Astrocyte (in vitro differentiated cells and primary cell): ENCODE results near the gene COL18A1. TPM values are rescaled to one million over a fixed set of nuclear protein-coding genes. Genes with fewer than 3 reads are reported as not detected.

Experiments
- DNase-seq: peaks from one replicate; pipeline ENCODE4 v3.0.0-alpha.2; 2010; ENCODE audit warnings: low read depth
- FAIRE-seq: peaks from 2 replicates; lab custom pipeline; 2011; peaks lifted over from hg19 to GRCh38; lab: Jason Lieb, UNC
- H2AFZ ChIP-seq: 2 replicates; pipeline ENCODE4 v1.6.0; 2012; ENCODE audit warnings: low read depth, low read length, inconsistent platforms
- H3K27ac ChIP-seq: 2 replicates; pipeline ENCODE4 v1.5.1; 2011; ENCODE audit warnings: low read depth, low read length, inconsistent platforms
- H3K27me3 ChIP-seq: 2 replicates; pipeline ENCODE4 v1.6.0; 2011; ENCODE audit warnings: low read length, inconsistent platforms; ENCODE audit not compliant: insufficient read depth
- H3K36me3 ChIP-seq: 2 replicates; pipeline ENCODE4 v1.5.1; 2011; ENCODE audit warnings: low read length, inconsistent platforms; ENCODE audit not compliant: insufficient read depth
- H3K4me1 ChIP-seq: 2 replicates; pipeline ENCODE4 v1.5.1; 2011; ENCODE audit warnings: low read length, inconsistent platforms; ENCODE audit not compliant: insufficient read depth
- H3K4me2 ChIP-seq: 2 replicates; pipeline ENCODE4 v1.6.0; 2012; ENCODE audit warnings: low read length, inconsistent platforms
- H3K4me3 ChIP-seq: 2 replicates; pipeline ENCODE4 v1.5.1; 2011; ENCODE audit warnings: low read depth, mild to moderate bottlenecking, low read length, inconsistent platforms; ENCODE audit not compliant: insufficient read depth
- H3K79me2 ChIP-seq: 2 replicates; pipeline ENCODE4 v1.6.0; 2012; ENCODE audit warnings: mild to moderate bottlenecking, low read length, inconsistent platforms; ENCODE audit not compliant: insufficient read depth
- H3K9ac ChIP-seq: 2 replicates; pipeline ENCODE4 v1.6.0; 2012; ENCODE audit warnings: mild to moderate bottlenecking, low read length, inconsistent platforms
- H3K9me3 ChIP-seq: 2 replicates; pipeline ENCODE4 v1.5.1; 2012; ENCODE audit warnings: low read depth, mild to moderate bottlenecking, low read length, inconsistent platforms; ENCODE audit not compliant: insufficient read depth
- H4K20me1 ChIP-seq: 2 replicates; pipeline ENCODE4 v1.6.0; 2012; ENCODE audit warnings: low read length, inconsistent platforms; ENCODE audit not compliant: insufficient read depth
- H3K27ac Mint-ChIP-seq: one replicate; pipeline ENCODE4 v1.8.0; 2021; ENCODE audit warnings: mild to moderate bottlenecking, mixed read lengths; ENCODE audit not compliant: unreplicated experiment
- H3K27me3 Mint-ChIP-seq: one replicate; pipeline ENCODE4 v1.8.0; 2021; ENCODE audit warnings: low read depth, mixed read lengths; ENCODE audit not compliant: unreplicated experiment
- H3K36me3 Mint-ChIP-seq: one replicate; pipeline ENCODE4 v1.8.0; 2021; ENCODE audit warnings: low read depth, mixed read lengths; ENCODE audit not compliant: unreplicated experiment
- H3K4me1 Mint-ChIP-seq: one replicate; pipeline ENCODE4 v1.8.0; 2021; ENCODE audit warnings: low read depth, mixed read lengths; ENCODE audit not compliant: unreplicated experiment
- H3K4me3 Mint-ChIP-seq: one replicate; pipeline ENCODE4 v1.8.0; 2021; ENCODE audit warnings: mild to moderate bottlenecking, moderate library complexity, mixed read lengths; ENCODE audit not compliant: unreplicated experiment
- H3K9me3 Mint-ChIP-seq: one replicate; pipeline ENCODE4 v1.8.0; 2021; ENCODE audit warnings: mild to moderate bottlenecking, mixed read lengths; ENCODE audit not compliant: unreplicated experiment
- EZH2 ChIP-seq: IDR thresholded peaks from 2 replicates; pipeline ENCODE4 v1.6.1; 2012; ENCODE audit warnings: mild to moderate bottlenecking, low read length, inconsistent platforms; ENCODE audit not compliant: insufficient read depth
- total RNA-seq: library from RNA; stranded (reverse); gene quantifications from 2 replicates; pipeline ENCODE4 v1.2.1, GENCODE V29; 2021
- TF ChIP-seq, protein P1 (sequence below): IDR thresholded peaks from 2 replicates; pipeline ENCODE4 v1.5.1; 2011; ENCODE audit warnings: low read depth, mild to moderate bottlenecking, inconsistent platforms, low read length, moderate library complexity; ENCODE audit not compliant: insufficient read depth

COL18A1 gene
- total RNA-seq, 1 donor from 2014 or later: 616 TPM

DNA sequence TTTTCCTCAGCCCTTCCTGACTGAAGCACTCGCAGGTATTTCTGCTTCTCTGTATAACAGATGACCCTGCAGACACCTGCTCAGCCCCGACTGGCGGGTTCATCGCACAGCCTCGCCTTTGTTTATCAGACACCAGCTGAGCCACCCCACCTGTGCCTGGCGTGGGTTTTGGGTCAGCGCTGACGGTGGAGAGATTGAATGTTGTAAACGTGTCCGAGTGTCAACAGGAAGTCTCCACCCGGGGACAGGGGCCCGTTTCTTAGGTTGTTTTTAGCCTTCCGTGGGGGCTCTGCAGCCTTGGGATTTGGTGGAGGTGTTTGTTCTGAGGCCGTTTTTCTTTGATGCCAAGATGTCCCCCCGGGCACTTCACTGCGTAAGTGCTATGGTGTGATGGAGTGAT lies 60.1 kb downstream of the COL18A1 start:
- TF ChIP-seq EZH2: no peak
- TF ChIP-seq, protein P1, sequence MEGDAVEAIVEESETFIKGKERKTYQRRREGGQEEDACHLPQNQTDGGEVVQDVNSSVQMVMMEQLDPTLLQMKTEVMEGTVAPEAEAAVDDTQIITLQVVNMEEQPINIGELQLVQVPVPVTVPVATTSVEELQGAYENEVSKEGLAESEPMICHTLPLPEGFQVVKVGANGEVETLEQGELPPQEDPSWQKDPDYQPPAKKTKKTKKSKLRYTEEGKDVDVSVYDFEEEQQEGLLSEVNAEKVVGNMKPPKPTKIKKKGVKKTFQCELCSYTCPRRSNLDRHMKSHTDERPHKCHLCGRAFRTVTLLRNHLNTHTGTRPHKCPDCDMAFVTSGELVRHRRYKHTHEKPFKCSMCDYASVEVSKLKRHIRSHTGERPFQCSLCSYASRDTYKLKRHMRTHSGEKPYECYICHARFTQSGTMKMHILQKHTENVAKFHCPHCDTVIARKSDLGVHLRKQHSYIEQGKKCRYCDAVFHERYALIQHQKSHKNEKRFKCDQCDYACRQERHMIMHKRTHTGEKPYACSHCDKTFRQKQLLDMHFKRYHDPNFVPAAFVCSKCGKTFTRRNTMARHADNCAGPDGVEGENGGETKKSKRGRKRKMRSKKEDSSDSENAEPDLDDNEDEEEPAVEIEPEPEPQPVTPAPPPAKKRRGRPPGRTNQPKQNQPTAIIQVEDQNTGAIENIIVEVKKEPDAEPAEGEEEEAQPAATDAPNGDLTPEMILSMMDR: no peak
- Histone ChIP-seq H3K27ac (no peak overlapping the region), H3K4me3 (no peak overlapping the region), H3K9me3 (no peaks in the 10 kb centered on the region), H3K79me2 (peaks cover 24% of the 10 kb centered on the region), H2AFZ (no peak overlapping the region), H3K4me1 (peaks cover 20% of the 10 kb centered on the region), H3K36me3 (peaks cover 3% of the 10 kb centered on the region), H3K27me3 (no peaks in the 10 kb centered on the region), H4K20me1 (peaks cover 27% of the 10 kb centered on the region), H3K9ac (no peak overlapping the region), H3K4me2 (no peak overlapping the region)
- FAIRE-seq: no peak
- peaks cover 50% of the 10 kb centered on the region for H3K36me3 Mint-ChIP-seq
- H3K27me3 Mint-ChIP-seq: no peaks in the 10 kb centered on the region
- peak overlapping the region; percentile 62 for H3K27ac Mint-ChIP-seq
- H3K4me3 Mint-ChIP-seq: no peak overlapping the region
- no peak for DNase-seq
- H3K4me1 Mint-ChIP-seq: peaks cover 33% of the 10 kb centered on the region
- peaks cover 12% of the 10 kb centered on the region for H3K9me3 Mint-ChIP-seq

DNA sequence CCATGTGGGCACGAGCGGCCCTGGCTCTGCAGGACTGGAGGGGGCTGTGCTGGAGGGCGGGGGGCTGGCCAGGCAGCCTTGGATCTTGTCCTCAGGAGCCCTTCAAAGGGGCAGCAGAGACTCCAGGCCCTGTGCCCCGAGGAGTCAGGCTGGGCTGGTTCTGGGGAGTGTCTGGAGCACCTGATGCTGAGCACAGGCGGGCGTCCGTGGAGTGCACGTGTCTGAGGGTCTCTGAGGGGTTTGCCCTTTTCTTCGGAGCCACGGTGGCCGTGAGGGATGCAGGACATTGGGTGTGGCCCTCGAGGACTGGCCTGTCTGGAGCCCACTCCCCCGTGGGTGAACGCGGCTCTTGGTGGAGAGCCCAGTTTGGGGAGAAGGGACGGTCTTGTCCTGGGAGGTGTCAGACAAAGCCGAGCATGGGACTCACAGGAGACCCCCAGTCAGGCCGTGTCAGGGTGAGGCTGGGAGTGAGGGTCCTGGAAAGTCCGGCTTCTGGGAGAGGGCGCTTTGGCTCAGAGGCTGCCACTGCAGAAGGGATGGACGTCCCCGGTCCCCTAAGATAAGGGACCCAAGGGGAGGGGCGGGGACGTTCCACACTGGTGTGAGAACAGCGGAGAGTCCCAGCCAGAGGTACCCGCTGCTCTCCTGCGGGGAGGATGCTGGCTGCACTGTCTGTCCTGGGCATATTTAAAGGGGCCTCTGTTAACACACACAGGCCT lies 60.8 kb downstream of the COL18A1 start:
- Mint-ChIP-seq H3K4me1 (peaks cover 30% of the 10 kb centered on the region), H3K36me3 (peaks cover 45% of the 10 kb centered on the region), H3K27ac (no peak overlapping the region), H3K4me3 (no peak overlapping the region), H3K27me3 (no peaks in the 10 kb centered on the region), H3K9me3 (peaks cover 12% of the 10 kb centered on the region)
- H3K36me3 ChIP-seq: peaks cover 3% of the 10 kb centered on the region
- peaks cover 18% of the 10 kb centered on the region for H3K4me1 ChIP-seq
- peaks cover 27% of the 10 kb centered on the region for H4K20me1 ChIP-seq
- H3K27ac ChIP-seq: no peak overlapping the region
- H3K9ac ChIP-seq: no peak overlapping the region
- DNase-seq (no peak), FAIRE-seq (no peak)
- no peak for TF ChIP-seq EZH2
- TF ChIP-seq, protein P1: no peak
- H3K4me2 ChIP-seq: no peak overlapping the region
- H3K9me3 ChIP-seq: no peaks in the 10 kb centered on the region
- H3K79me2 ChIP-seq: peaks cover 24% of the 10 kb centered on the region
- no peak overlapping the region for H2AFZ ChIP-seq
- H3K4me3 ChIP-seq: no peak overlapping the region
- H3K27me3 ChIP-seq: no peaks in the 10 kb centered on the region
